Measurements from ENCODE around the gene MRPS24.

DNA sequence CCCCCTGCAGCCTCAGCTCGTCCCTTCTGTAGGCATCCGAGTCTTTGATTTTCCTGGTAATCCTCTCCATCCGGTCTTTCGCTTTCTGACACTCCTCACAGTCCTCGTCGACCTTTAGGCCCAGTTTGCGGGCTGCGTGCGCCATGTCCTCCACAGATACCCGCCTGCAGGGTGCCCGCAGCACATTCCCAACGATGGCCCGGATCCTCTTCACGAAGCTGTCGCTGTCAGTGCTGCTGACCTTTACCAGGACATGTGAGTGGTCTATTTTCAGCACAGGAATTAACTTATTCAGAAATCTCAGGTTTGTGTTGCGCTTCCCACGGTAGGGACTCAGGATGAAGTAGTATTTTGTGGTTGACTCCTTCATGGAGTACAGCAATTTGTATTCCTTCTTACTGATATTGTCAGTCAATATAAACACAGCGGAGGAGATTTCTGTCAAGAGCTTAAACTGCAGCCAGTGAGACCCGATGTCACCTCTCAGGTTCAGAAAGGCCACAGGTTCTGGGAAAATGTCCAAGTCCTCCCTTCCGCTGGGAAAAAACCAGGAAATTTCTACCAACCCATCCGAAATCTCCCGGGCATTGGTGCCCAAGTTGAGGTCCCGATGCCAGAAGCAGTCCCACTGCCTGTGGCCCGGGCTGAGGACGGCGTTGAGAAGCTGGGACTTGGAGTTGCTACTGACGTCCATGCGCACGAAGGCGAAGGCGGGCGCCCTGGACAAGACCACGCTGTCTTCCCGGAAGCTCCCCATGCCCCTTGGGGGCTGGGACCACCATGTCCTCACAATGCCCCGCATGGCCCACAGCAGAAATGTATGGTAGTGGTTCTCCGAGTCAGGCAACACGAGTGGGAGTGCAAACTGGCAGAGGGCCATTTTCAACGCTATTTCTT is 8.9 kb upstream of the MRPS24 start:
- TF ChIP-seq ELF1 (IDR thresholded peaks at IDR 0.05; ENCODE audit: borderline replicate concordance, low read depth): no peak
- TF ChIP-seq YY1 (IDR thresholded peaks at IDR 0.05; ENCODE audit: extremely low read depth, insufficient replicate concordance, low read depth, low read length): no peak
- TF ChIP-seq POLR2A (IDR thresholded peaks at IDR 0.05; ENCODE audit: borderline replicate concordance, extremely low read depth, insufficient read depth, insufficient read length): no peak
- no peak for TF ChIP-seq EZH2 (IDR thresholded peaks at IDR 0.05)
- TF ChIP-seq, protein P1, sequence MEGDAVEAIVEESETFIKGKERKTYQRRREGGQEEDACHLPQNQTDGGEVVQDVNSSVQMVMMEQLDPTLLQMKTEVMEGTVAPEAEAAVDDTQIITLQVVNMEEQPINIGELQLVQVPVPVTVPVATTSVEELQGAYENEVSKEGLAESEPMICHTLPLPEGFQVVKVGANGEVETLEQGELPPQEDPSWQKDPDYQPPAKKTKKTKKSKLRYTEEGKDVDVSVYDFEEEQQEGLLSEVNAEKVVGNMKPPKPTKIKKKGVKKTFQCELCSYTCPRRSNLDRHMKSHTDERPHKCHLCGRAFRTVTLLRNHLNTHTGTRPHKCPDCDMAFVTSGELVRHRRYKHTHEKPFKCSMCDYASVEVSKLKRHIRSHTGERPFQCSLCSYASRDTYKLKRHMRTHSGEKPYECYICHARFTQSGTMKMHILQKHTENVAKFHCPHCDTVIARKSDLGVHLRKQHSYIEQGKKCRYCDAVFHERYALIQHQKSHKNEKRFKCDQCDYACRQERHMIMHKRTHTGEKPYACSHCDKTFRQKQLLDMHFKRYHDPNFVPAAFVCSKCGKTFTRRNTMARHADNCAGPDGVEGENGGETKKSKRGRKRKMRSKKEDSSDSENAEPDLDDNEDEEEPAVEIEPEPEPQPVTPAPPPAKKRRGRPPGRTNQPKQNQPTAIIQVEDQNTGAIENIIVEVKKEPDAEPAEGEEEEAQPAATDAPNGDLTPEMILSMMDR (IDR thresholded peaks at IDR 0.05 in 2 of 3, conservative IDR thresholded peaks at IDR 0.05 in 1 of 3; ENCODE audit: borderline replicate concordance in 1 of 3, insufficient read depth in 1 of 3, low read depth in 2 of 3, low read length in 2 of 3): no peak
- no peak for TF ChIP-seq RAD21 (IDR thresholded peaks at IDR 0.05; ENCODE audit: low read depth)
- TF ChIP-seq, protein P2, sequence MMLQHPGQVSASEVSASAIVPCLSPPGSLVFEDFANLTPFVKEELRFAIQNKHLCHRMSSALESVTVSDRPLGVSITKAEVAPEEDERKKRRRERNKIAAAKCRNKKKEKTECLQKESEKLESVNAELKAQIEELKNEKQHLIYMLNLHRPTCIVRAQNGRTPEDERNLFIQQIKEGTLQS (IDR thresholded peaks at IDR 0.05): no peak
- TF ChIP-seq SP1 (IDR thresholded peaks at IDR 0.05; ENCODE audit: low read depth): no peak
- TF ChIP-seq FOSL1 (IDR thresholded peaks at IDR 0.05; ENCODE audit: low read depth): no peak
- TF ChIP-seq TCF7L2 (IDR thresholded peaks at IDR 0.05; ENCODE audit: borderline replicate concordance, extremely low read depth, insufficient read depth, insufficient read length): no peak
